ENCODE data around the gene ZNF492.

GRCh38 chr19:22625266-22626035 is 8.7 kb upstream of the ZNF492 start:
- no peak for TF ChIP-seq EZH2 (IDR thresholded peaks at IDR 0.05)
- no peak for TF ChIP-seq POLR2AphosphoS5 (IDR thresholded peaks at IDR 0.05; ENCODE audit: borderline replicate concordance, low read depth, low read length)

Data from SK-N-MC (cell line).